GM21737 (cell line): ENCODE measurements around the gene VAV2.

ENCODE experiments used
- ATAC-seq: cut with Tn5 transposase; IDR thresholded peaks from one replicate; pipeline ENCODE4 v1.9.1; 2021; ENCODE audit warnings: mild to moderate bottlenecking, moderate library complexity; ENCODE audit not compliant: unreplicated experiment

Gene VAV2

GRCh38 chr9:133943036-133943780, 48.9 kb downstream of the VAV2 start:
- no peak for ATAC-seq

GRCh38 chr9:133942206-133942975, 49.7 kb downstream of the VAV2 start:
- ATAC-seq = no peak

- no peak for ATAC-seq
These were observed 52.3 kb downstream of the VAV2 start for GRCh38 chr9:133939845-133940244.

- no peak for ATAC-seq
These were observed 52.8 kb downstream of the VAV2 start for GRCh38 chr9:133939171-133939785.

- ATAC-seq = no peak
These were observed 53.4 kb downstream of the VAV2 start for GRCh38 chr9:133938753-133939152.

GRCh38 chr9:133938086-133938485, 54.0 kb downstream of the VAV2 start:
- no peak for ATAC-seq

- no peak for ATAC-seq
These were observed 55.0 kb downstream of the VAV2 start for GRCh38 chr9:133937120-133937519.

GRCh38 chr9:133935328-133936005, 56.7 kb downstream of the VAV2 start:
- ATAC-seq = no peak

GRCh38 chr9:133934482-133935232, 57.5 kb downstream of the VAV2 start:
- no peak for ATAC-seq

GRCh38 chr9:133933426-133934026, 58.6 kb downstream of the VAV2 start:
- no peak for ATAC-seq

GRCh38 chr9:133932633-133933032, 59.5 kb downstream of the VAV2 start:
- no peak for ATAC-seq

GRCh38 chr9:133932181-133932580, 59.9 kb downstream of the VAV2 start:
- ATAC-seq = no peak

- no peak for ATAC-seq
These were observed 61.2 kb downstream of the VAV2 start for GRCh38 chr9:133930682-133931485.

GRCh38 chr9:133930046-133930681, 62.0 kb downstream of the VAV2 start:
- no peak for ATAC-seq

- ATAC-seq = no peak
These were observed 62.5 kb downstream of the VAV2 start for GRCh38 chr9:133929599-133929998.

- no peak for ATAC-seq
These were observed 63.8 kb downstream of the VAV2 start for GRCh38 chr9:133928248-133928764.

- no peak for ATAC-seq
These were observed 65.1 kb downstream of the VAV2 start for GRCh38 chr9:133927041-133927440.

GRCh38 chr9:133926165-133926856, 65.8 kb downstream of the VAV2 start:
- no peak for ATAC-seq
